Ishikawa (cell line): ENCODE results near the gene CBLB.

Source experiments
- CEBPB ChIP-seq: IDR thresholded peaks from 2 replicates; pipeline ENCODE4 v1.6.1; 2012
- CREB1 ChIP-seq: IDR thresholded peaks from 2 replicates; pipeline ENCODE4 v1.6.1; 2012; ENCODE audit warnings: low read depth
- EGR1 ChIP-seq: IDR thresholded peaks from 2 replicates; pipeline ENCODE4 v1.6.1; 2012
- EP300 ChIP-seq: IDR thresholded peaks from 2 replicates; pipeline ENCODE4 v1.6.1; 2012; ENCODE audit warnings: borderline replicate concordance
- FOXM1 ChIP-seq: IDR thresholded peaks from 2 replicates; pipeline ENCODE4 v1.6.1; 2012; ENCODE audit warnings: low read depth, borderline replicate concordance
- NFIC ChIP-seq: IDR thresholded peaks from 2 replicates; pipeline ENCODE4 v1.6.1; 2012
- RAD21 ChIP-seq: IDR thresholded peaks from 2 replicates; pipeline ENCODE4 v1.6.1; 2012; ENCODE audit warnings: low read depth
- TAF1 ChIP-seq: IDR thresholded peaks from 2 replicates; pipeline ENCODE4 v1.6.1; 2012; ENCODE audit warnings: low read depth, mild to moderate bottlenecking
- TCF12 ChIP-seq: IDR thresholded peaks from 2 replicates; pipeline ENCODE4 v1.6.1; 2012; ENCODE audit warnings: low read depth
- TEAD4 ChIP-seq: IDR thresholded peaks from 2 replicates; pipeline ENCODE4 v1.6.1; 2012
- YY1 ChIP-seq: IDR thresholded peaks from 2 replicates; pipeline ENCODE4 v1.6.1; 2012; ENCODE audit warnings: low read depth
- ZBTB7A ChIP-seq: IDR thresholded peaks from 2 replicates; pipeline ENCODE4 v1.6.1; 2012; ENCODE audit warnings: low read depth
- TF ChIP-seq, protein P1 (sequence below): IDR thresholded peaks from 2 replicates; pipeline ENCODE4 v1.6.1; 2012; ENCODE audit warnings: low read depth, mild to moderate bottlenecking
- TF ChIP-seq, protein P2 (sequence below): IDR thresholded peaks from 2 replicates; pipeline ENCODE4 v1.6.1; 2012
- TF ChIP-seq, protein P3 (sequence below): IDR thresholded peaks from 2 replicates; pipeline ENCODE4 v1.6.1; 2012

CBLB gene

DNA sequence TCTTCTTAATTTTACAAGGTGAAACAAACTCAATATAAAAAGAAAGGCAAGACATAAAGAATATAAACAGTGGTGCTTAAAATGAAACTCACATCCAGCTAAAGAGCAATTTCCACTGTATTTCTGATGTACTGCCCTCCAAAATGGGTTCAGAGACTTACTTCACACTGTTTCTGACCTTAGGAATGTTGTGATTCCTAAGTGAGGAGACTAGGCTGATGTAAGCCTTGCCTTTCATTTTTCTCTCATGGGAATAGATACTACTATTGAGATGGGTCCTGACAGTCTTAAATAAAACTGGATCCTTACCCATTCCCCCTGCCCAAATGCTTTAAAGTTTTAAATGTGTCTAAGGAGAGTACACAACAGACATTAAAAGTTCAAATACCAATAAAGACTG, 86.9 kb downstream of the CBLB start:
- TF ChIP-seq EP300 (no peak), RAD21 (no peak), YY1 (no peak), FOXM1 (no peak), ZBTB7A (no peak), NFIC (no peak), TAF1 (no peak), CREB1 (no peak), CEBPB (no peak), EGR1 (no peak), TEAD4 (no peak), TCF12 (no peak)
- TF ChIP-seq, protein P1, sequence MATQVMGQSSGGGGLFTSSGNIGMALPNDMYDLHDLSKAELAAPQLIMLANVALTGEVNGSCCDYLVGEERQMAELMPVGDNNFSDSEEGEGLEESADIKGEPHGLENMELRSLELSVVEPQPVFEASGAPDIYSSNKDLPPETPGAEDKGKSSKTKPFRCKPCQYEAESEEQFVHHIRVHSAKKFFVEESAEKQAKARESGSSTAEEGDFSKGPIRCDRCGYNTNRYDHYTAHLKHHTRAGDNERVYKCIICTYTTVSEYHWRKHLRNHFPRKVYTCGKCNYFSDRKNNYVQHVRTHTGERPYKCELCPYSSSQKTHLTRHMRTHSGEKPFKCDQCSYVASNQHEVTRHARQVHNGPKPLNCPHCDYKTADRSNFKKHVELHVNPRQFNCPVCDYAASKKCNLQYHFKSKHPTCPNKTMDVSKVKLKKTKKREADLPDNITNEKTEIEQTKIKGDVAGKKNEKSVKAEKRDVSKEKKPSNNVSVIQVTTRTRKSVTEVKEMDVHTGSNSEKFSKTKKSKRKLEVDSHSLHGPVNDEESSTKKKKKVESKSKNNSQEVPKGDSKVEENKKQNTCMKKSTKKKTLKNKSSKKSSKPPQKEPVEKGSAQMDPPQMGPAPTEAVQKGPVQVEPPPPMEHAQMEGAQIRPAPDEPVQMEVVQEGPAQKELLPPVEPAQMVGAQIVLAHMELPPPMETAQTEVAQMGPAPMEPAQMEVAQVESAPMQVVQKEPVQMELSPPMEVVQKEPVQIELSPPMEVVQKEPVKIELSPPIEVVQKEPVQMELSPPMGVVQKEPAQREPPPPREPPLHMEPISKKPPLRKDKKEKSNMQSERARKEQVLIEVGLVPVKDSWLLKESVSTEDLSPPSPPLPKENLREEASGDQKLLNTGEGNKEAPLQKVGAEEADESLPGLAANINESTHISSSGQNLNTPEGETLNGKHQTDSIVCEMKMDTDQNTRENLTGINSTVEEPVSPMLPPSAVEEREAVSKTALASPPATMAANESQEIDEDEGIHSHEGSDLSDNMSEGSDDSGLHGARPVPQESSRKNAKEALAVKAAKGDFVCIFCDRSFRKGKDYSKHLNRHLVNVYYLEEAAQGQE = no peak
- TF ChIP-seq, protein P2, sequence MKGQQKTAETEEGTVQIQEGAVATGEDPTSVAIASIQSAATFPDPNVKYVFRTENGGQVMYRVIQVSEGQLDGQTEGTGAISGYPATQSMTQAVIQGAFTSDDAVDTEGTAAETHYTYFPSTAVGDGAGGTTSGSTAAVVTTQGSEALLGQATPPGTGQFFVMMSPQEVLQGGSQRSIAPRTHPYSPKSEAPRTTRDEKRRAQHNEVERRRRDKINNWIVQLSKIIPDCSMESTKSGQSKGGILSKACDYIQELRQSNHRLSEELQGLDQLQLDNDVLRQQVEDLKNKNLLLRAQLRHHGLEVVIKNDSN = no peak
- TF ChIP-seq, protein P3, sequence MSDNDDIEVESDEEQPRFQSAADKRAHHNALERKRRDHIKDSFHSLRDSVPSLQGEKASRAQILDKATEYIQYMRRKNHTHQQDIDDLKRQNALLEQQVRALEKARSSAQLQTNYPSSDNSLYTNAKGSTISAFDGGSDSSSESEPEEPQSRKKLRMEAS = no peak

DNA sequence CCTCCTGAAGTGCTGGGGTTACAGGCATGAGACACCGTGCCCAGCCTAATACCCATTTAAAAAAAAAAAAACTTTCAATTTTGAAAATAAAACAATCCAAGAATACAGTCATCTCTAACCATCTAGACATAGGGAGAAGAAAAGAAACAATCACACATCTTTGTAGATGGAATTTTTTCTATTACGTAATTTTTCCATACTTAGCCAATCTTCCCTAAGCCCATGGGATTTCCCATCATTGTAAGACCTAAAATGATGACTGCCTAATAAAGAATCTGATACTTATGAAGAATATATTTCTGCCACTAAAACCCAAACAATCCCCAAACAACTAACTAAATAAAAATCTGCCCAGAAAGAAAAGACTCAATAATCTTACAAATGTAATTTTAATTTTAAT, 88.7 kb downstream of the CBLB start:
- TF ChIP-seq, protein P1 = no peak
- TF ChIP-seq TAF1 = no peak
- TF ChIP-seq, protein P2 = no peak
- TF ChIP-seq YY1 = no peak
- TF ChIP-seq ZBTB7A = no peak
- TF ChIP-seq EP300 = no peak
- no peak for TF ChIP-seq EGR1
- no peak for TF ChIP-seq RAD21
- TF ChIP-seq CREB1 = no peak
- TF ChIP-seq CEBPB = no peak
- TF ChIP-seq NFIC = no peak
- no peak for TF ChIP-seq TCF12
- no peak for TF ChIP-seq TEAD4
- TF ChIP-seq, protein P3 = no peak
- no peak for TF ChIP-seq FOXM1

DNA sequence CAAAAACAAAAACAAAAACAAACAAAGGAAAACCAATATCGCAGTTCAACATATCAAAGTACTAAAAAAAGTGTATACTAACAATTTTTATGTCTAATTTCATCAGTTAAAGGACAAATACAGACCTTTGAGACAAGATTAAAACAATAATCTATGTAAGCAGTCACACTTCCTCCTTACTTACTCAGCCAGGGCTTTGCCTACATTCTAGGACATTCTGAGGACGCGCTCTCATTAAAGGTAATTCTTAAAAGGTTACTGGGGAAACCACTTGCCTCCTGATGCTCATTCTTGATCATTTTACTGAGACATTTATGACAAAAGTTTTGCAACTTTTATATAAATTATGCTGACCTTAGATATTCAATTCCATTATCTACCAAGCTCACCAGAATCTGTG, 93.4 kb downstream of the CBLB start:
- no peak for TF ChIP-seq YY1
- no peak for TF ChIP-seq TEAD4
- no peak for TF ChIP-seq EP300
- TF ChIP-seq, protein P3 = no peak
- TF ChIP-seq, protein P2 = no peak
- TF ChIP-seq FOXM1 = no peak
- TF ChIP-seq CREB1 = no peak
- no peak for TF ChIP-seq CEBPB

DNA sequence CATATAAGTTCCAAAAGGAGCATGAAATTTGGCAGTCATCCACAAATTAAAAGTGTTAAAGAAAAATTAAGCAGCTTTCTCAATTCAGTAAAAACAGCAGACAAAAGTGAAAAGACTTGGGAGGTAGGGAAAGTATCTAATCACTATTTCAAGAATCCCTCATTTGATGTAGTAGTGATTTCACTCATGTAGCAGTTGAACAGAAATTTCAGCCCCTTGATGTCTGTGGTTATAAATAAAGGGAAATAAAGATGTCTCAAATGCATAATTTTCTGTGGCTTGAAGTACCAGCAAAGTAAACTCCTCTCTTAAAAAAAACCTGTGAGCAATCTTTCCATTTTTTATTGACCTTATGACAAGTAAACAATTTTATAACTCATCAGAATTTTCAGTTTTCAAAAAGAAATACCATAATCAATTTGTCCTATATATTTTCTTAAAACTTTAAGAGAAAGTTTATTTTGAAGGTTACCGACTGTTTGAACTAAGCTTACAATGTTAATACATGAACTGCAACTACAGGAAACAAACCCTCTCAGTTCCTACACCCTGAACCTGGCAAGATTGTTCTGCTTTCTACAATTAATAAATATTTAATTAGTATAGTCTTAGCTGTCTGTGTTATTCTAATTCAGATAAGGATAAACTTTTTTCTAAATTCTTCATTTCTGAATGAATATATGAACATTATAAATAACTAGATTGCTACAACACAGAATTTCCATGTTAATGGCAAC, 94.2 kb downstream of the CBLB start:
- TF ChIP-seq FOXM1 (no peak), ZBTB7A (no peak), NFIC (no peak), TEAD4 (no peak), CEBPB (no peak), EGR1 (no peak), RAD21 (no peak)
- TF ChIP-seq, protein P1 = no peak
